Gastrocnemius medialis (tissue), 4 donors: ENCODE measurements around the gene FASTK. TPM values are rescaled to one million over a fixed set of nuclear protein-coding genes. Genes with fewer than 3 reads are reported as not detected.
A peak's percentile ranks its signal among the peaks of the same experiment; 100 is the strongest.

Experiments used
- ATAC-seq, 2 donors: fragments of 150-250 bp; one replicate each; pipeline ENCODE4 v1.9.1; 2016
- DNase-seq, 2 donors: peaks; one replicate each; pipeline ENCODE4 v3.0.0-alpha.2; 2019
- H3K27ac ChIP-seq, 4 donors: fragments of 200-600 bp; sonication (generic); 1 replicate in 1 of 4; 2 replicates in 3 of 4; pipeline ENCODE4 v1.5.1; 2016 to 2018; ENCODE audit warnings: mild to moderate bottlenecking in 2 of 4, moderate library complexity in 1 of 4
- H3K27me3 ChIP-seq, 3 donors: fragments of 200-600 bp; sonication (generic) in 2 of 3; 1 replicate in 1 of 3; 2 replicates in 2 of 3; pipeline versions ENCODE4 v1.5.1 to v1.6.0; 2016 to 2019; ENCODE audit warnings: mild to moderate bottlenecking in 1 of 3, moderate library complexity in 1 of 3
- H3K36me3 ChIP-seq, 2 donors: fragments of 200-600 bp; sonication (generic) in 1 of 2; one replicate each; pipeline ENCODE4 v1.5.1; 2017 to 2018
- H3K4me1 ChIP-seq, 2 donors: fragments of 200-600 bp; sonication (generic) in 1 of 2; one replicate each; pipeline ENCODE4 v1.5.1; 2016 to 2017; ENCODE audit warnings: mild to moderate bottlenecking in 2 of 2
- H3K4me3 ChIP-seq, 4 donors: fragments of 200-600 bp; sonication (generic) in 3 of 4; 1 replicate in 1 of 4; 2 replicates in 3 of 4; pipeline ENCODE4 v1.5.1; 2016 to 2019; ENCODE audit warnings: mild to moderate bottlenecking in 2 of 4
- H3K9me3 ChIP-seq, 3 donors: fragments of 200-600 bp; sonication (generic) in 2 of 3; 1 replicate in 1 of 3; 2 replicates in 2 of 3; pipeline ENCODE4 v1.5.1; 2016 to 2019
- CTCF ChIP-seq, 5 experiments: fragments of 450-650 bp in 3 of 5; fragments of 200-600 bp in 2 of 5; sonication (generic) in 2 of 5; IDR thresholded peaks in 4 of 5; conservative IDR thresholded peaks in 1 of 5; 1 replicate in 4 of 5; 2 replicates in 1 of 5; pipeline ENCODE4 v1.5.1; 2016 to 2019; ENCODE audit warnings: antibody characterized with exemption in 5 of 5, mild to moderate bottlenecking in 3 of 5, moderate library complexity in 3 of 5
- POLR2A ChIP-seq, 2 donors: fragments of 450-650 bp; IDR thresholded peaks; one replicate each; pipeline ENCODE4 v1.6.1; 2017; ENCODE audit warnings: antibody characterized with exemption in 2 of 2, mild to moderate bottlenecking in 2 of 2, moderate library complexity in 2 of 2
- in situ Hi-C, 4 donors: fragments of 200-750 bp; cut with MboI; loops; one replicate each; pipeline versions ENCODE4 v1.15.0 to v1.8.0; 2017; ENCODE audit warnings: low sequenced_read_pairs in 4 of 4
- intact Hi-C: fragments of 100-400 bp; cut with DNase I; formaldehyde crosslinking; loops from one replicate; pipeline ENCODE4 v1.15.1; 2023; ENCODE audit warnings: low total_unique reads
- total RNA-seq, 4 donors: library from RNA; depleted of rRNA; stranded (reverse); fragments of >200 nt; gene quantifications; one replicate each; pipeline versions ENCODE4 v1.1.0 to v1.2.3, GENCODE V29; 2016

Gene FASTK
- total RNA-seq, 4 donors from 2014 or later, result 108 to 181 (median 141) TPM

- DNase-seq (no peak), ATAC-seq (no peak)
- no peak for TF ChIP-seq POLR2A (IDR thresholded peaks at IDR 0.05)
- no peak for TF ChIP-seq CTCF (IDR thresholded peaks at IDR 0.05 in 4 of 5, conservative IDR thresholded peaks at IDR 0.05 in 1 of 5)
- intact Hi-C loops, result loop anchor here (2.0 kb wide), 1 partner anchor 49 kb away; no protein-coding TSS in a partner anchor
- Histone ChIP-seq H3K27ac (peak overlapping the region in 1 of 4 donors; percentile 3), H3K27me3 (no peaks in the 10 kb centered on the region), H3K36me3 (peaks cover 0 to 25% of the 10 kb centered on the region in 2 donors), H3K4me3 (no peak overlapping the region), H3K4me1 (peaks cover 22 to 44% of the 10 kb centered on the region in 2 donors), H3K9me3 (no peaks in the 10 kb centered on the region)
- in situ Hi-C loops, result no loop called here
These were observed 19.1 kb downstream of the FASTK start for GRCh38 chr7:151061213-151062110.

DNA sequence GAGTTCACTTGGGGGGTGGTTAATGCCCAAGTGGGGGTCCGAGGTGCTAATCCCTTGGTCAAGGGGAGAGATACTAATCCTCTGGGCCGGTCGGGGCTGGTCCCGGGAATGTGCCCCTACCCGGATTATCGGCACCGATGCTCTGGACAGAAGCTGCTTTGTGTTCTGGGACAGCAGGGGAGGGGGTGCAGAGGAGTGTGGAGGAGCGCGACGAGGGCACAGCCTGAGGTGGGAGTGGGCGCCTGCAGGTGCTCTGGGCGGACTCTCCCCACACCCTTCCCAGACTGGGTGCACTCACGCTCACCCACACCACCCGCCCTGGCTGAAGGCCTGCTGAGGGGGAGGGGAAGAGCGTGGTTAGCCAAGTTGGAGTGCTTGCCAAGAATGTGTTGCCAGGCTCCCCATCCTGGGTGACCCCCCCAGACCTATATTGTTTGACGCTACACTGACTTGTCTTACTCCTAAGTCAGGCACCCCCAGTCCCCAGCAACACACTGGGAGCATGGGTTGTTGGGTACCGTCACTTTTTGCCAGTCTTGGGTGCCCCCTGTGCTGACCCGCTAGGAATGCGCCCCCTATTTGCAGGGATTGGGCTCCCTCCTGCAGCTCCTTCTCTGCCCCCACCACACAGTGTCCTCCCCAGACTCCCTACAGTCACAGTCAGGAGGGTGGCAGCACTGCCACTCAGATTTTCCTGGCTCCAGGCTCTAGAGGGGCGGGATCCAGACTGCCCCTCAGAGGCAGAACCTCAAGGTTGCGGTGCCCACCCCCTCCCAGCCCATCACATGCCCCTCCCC, 20.0 kb downstream of the FASTK start:
- intact Hi-C loops (loop anchor here (2.0 kb wide), 1 partner anchor 50 kb away; no protein-coding TSS in a partner anchor), in situ Hi-C loops (no loop called here)
- H3K9me3 ChIP-seq, result no peaks in the 10 kb centered on the region
- TF ChIP-seq POLR2A (IDR thresholded peaks at IDR 0.05), result no peak
- no peak for TF ChIP-seq CTCF (IDR thresholded peaks at IDR 0.05 in 4 of 5, conservative IDR thresholded peaks at IDR 0.05 in 1 of 5)
- H3K36me3 ChIP-seq, result peaks cover 0 to 17% of the 10 kb centered on the region in 2 donors
- peak overlapping the region; percentile 93 to 99 (median 98) for H3K27ac ChIP-seq
- peaks cover 22 to 44% of the 10 kb centered on the region in 2 donors for H3K4me1 ChIP-seq
- ATAC-seq (no peak), DNase-seq (no peak)
- H3K4me3 ChIP-seq, result peak overlapping the region; percentile 71 to 92 (median 86)
- no peaks in the 10 kb centered on the region for H3K27me3 ChIP-seq

GRCh38 chr7:151060113-151060415, 20.5 kb downstream of the FASTK start:
- Histone ChIP-seq H3K4me1 (peaks cover 22 to 44% of the 10 kb centered on the region in 2 donors), H3K9me3 (no peaks in the 10 kb centered on the region), H3K4me3 (peak overlapping the region; percentile 71 to 92 (median 86)), H3K27me3 (no peaks in the 10 kb centered on the region), H3K27ac (peak overlapping the region; percentile 93 to 99 (median 98)), H3K36me3 (peaks cover 0 to 11% of the 10 kb centered on the region in 2 donors)
- in situ Hi-C loops, result no loop called here
- ATAC-seq (no peak), DNase-seq (no peak)
- TF ChIP-seq POLR2A (IDR thresholded peaks at IDR 0.05), result no peak
- peak in 1 of 5 experiments; percentile 1 for TF ChIP-seq CTCF (IDR thresholded peaks at IDR 0.05 in 4 of 5, conservative IDR thresholded peaks at IDR 0.05 in 1 of 5)
- intact Hi-C loops, result loop anchor here (2.0 kb wide), 1 partner anchor 51 kb away; no protein-coding TSS in a partner anchor

DNA sequence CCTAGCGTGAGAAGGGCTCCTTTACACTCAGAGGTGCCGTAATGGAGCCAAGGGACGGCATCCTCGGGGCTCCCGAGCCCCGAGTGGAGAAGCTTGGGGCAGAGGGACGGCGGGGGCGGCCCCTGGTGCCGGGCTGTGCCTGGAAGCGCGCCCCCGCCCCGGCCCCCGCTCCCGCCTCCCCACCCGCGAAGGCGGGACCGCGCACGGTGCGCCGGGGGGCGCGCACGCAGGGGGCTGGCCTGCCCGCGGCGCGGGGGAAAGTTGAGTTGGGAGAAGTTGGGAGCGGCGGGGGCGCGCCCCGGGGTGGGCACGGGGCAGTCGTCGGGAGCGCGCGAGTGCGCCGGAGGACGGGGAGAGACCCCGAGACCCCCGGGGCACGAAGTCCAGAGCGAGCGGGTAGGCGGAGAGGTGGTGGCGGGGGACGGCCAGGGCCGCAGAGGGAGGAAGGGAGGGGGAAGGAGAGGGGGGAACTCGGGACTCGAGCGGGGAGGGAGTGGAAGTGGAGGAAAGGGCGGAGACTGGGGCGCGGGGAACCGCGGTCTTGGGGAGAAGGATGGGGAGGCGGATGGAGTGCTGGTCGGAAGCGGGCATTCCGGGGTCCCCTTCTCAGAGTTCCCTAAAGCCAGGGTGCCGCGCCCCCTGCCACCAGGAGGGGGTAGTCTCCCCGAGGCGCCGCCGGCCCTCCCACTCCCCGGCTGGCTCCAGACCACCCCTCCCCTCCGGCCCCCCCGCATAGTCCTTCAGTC, 21.1 kb downstream of the FASTK start, which contains the start of gene SLC4A2:
Gene SLC4A2, plus strand, starts transcription at position 223 of the 746 bp plus-strand sequence. CDS start 2,399 bp downstream, outside the sequence.
- H3K9me3 ChIP-seq, result no peaks in the 10 kb centered on the region
- peak within 1 kb of the TSS; percentile 71 to 92 (median 86) for H3K4me3 ChIP-seq
- intact Hi-C loops (loop anchor here (1.0 to 5.0 kb wide), 4 partner anchors 21 to 1698 kb away; partner anchors contain the start of genes ACTR3B, AGAP3 and FASTK), in situ Hi-C loops (no loop called here)
- peaks cover 0 to 6% of the 10 kb centered on the region in 2 donors for H3K36me3 ChIP-seq
- H3K27me3 ChIP-seq, result no peaks in the 10 kb centered on the region
- peaks cover 22 to 44% of the 10 kb centered on the region in 2 donors for H3K4me1 ChIP-seq
- DNase-seq, result peak; percentile 69 to 71
- H3K27ac ChIP-seq, result peak within 1 kb of the TSS; percentile 93 to 99 (median 98)
- peak; percentile 49 to 52 for ATAC-seq
- peak; percentile 24 to 66 (median 56) for TF ChIP-seq CTCF (IDR thresholded peaks at IDR 0.05 in 4 of 5, conservative IDR thresholded peaks at IDR 0.05 in 1 of 5)
- peak; percentile 64 to 69 for TF ChIP-seq POLR2A (IDR thresholded peaks at IDR 0.05)
